Right cardiac atrium (tissue), 5 donors: Measurements from ENCODE around the gene OSGIN1. TPM values are rescaled to one million over a fixed set of nuclear protein-coding genes. Genes with fewer than 3 reads are reported as not detected.
"Not testable (repeated sequence)": the region's sequence is repeated elsewhere in the genome, so short reads cannot be mapped to it uniquely, and the experiment has no call there.

Source experiments
- ATAC-seq, 2 donors: fragments of 200-7000 bp; cut with Tn5 transposase; one replicate each; pipeline versions ENCODE4 v1.8.0 to v1.9.1; 2020; ENCODE audit warnings: moderate library complexity in 2 of 2, mild to moderate bottlenecking in 1 of 2
- DNase-seq, 3 donors: peaks; one replicate each; pipeline ENCODE4 v3.0.0-alpha.2; 2020
- H3K27ac ChIP-seq: one replicate; pipeline ENCODE4 v1.5.1; 2013; ENCODE audit warnings: mild to moderate bottlenecking, low read length, control low read depth, moderate library complexity
- H3K27me3 ChIP-seq: one replicate; pipeline ENCODE4 v1.6.1; 2013; ENCODE audit not compliant: control insufficient read depth, insufficient read depth
- H3K4me1 ChIP-seq: one replicate; pipeline ENCODE4 v1.6.1; 2013; ENCODE audit warnings: low read length; ENCODE audit not compliant: control insufficient read depth, insufficient read depth
- H3K4me3 ChIP-seq: one replicate; pipeline ENCODE4 v1.5.1; 2013; ENCODE audit warnings: low read length, control low read depth
- H3K9me3 ChIP-seq: one replicate; pipeline ENCODE4 v1.6.1; 2013; ENCODE audit warnings: low read length; ENCODE audit not compliant: control insufficient read depth
- WGBS: extraction: QIAGEN DNeasy Blood & Tissue Kit; methylation state at CpG from one replicate; pipeline ENCODE4 v1.1.7; 2013; 5-methylcytosine and 5-hydroxymethylcytosine counted together
- intact Hi-C, 4 donors: fragments of 100-400 bp; cut with DNase I; formaldehyde crosslinking; loops; one replicate each; pipeline versions ENCODE4 v1.11.0 to v1.14.0; 2022 to 2023
- polyA plus RNA-seq: library from polyadenylated mRNA; stranded (reverse); fragments of 200-250 nt; gene quantifications from one replicate; pipeline ENCODE4 v1.2.3, GENCODE V29; 2013
- total RNA-seq, 4 donors: library from RNA; stranded (reverse); fragmentation: NEBNext Ultra II Directional; extraction: Animal tissue kit (Norgen Biotek cat#: 25700); gene quantifications; one replicate each; pipeline ENCODE4 v1.2.1, GENCODE V29; 2021
- donor health status: healthy with polysubstance abuse.
- donor health status: DM: no; HTN: yes; CAD: no.
- donor health status: DM: no; HTN: no; CAD: no.
- donor health status: DM: no; HTN: yes; CAD: no; lungs with severe emphysema.
- donor health status: DM: yes; HTN: yes; CAD: no.

The OSGIN1 gene
- total and polyA plus RNA-seq, 5 donors = 2.4 to 6.8 (median 3.6) TPM

DNA sequence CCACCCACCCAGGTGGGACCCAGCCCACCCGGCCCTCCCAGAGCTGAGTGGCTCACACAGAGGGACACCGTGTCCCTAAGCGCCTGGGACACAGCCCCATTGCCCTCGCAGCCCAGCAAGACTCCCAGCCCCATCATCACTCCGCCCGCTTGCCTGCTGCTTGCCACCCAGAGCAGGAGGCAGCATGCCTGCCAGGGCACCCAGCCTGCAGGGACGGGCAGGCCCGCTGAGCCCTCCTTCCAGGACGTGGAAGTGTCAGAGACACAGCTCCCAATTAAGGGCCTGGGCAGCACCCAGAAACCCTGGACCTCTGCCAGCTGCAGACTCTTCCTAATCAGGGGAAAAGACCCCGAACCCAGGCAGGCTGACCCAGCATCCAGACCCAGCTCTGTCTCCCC, 17.2 kb upstream of the OSGIN1 start:
- peak in 2 of 3 donors; percentile 46 to 63 for DNase-seq
- 67% methylated on average over 10 of the region's 10 CpGs for whole genome bisulfite sequencing
- intact Hi-C loops = no loop called here
- Histone ChIP-seq H3K27ac (no peak overlapping the region), H3K27me3 (no peaks in the 10 kb centered on the region), H3K4me3 (no peak overlapping the region), H3K4me1 (no peaks in the 10 kb centered on the region), H3K9me3 (no peaks in the 10 kb centered on the region)
- no peak for ATAC-seq

DNA sequence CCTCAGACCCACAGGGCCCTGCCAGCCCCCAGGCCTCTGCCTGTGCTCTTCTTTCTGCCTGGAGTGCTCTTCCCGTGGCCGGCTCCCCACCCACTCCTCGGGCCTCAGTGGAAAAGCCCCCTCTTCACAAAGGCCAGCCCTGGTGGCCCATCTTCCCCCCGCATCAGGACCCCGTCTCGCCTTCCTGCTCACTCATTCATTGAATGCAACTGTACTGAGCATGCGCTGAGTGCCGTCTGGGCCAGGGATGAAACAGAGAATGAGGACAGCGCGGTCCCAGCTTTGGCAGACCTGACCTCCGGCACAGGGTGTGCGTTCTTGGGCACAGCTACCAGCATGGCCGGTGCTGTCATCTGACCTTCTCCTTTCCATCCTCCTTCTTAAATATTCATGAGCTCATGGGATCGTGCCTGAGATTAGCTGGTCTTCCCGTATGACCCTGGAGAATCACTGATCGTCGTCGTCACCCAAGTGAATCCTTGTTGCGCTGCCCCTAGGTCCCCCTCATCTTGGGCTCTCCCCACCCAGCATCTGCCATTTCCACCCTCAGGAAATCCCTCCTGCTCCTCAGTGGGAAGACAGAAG, 16.4 kb upstream of the OSGIN1 start:
- Histone ChIP-seq H3K27ac (no peak overlapping the region), H3K27me3 (no peaks in the 10 kb centered on the region), H3K4me3 (no peak overlapping the region), H3K4me1 (no peaks in the 10 kb centered on the region), H3K9me3 (no peaks in the 10 kb centered on the region)
- DNase-seq = peak in 2 of 3 donors; percentile 24 to 33
- no peak for ATAC-seq
- WGBS = 88% methylated on average over 19 of the region's 19 CpGs
- intact Hi-C loops = no loop called here

DNA sequence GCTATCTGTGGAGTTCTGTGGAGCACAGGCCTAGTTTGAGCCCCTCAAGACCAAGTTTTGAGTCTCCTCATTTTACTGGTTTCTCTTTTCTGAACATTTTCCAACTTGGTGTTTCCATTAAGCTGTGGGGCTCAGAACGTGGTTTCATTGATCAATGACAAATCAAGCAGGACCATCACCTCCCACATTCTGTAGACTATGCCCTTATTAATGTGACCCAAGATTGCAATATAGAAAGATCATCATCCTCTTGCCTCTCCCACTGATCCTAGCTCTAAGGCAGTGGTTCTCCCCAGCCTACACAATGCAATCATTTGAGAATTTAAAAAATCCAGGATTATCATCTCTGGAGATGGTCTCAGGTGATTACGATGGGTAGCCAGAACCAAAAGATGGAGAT, 15.8 kb upstream of the OSGIN1 start:
- no peak overlapping the region for H3K27ac ChIP-seq
- no peak overlapping the region for H3K4me3 ChIP-seq
- no peaks in the 10 kb centered on the region for H3K27me3 ChIP-seq
- intact Hi-C loops = no loop called here
- DNase-seq (no peak), ATAC-seq (no peak)
- H3K4me1 ChIP-seq = no peaks in the 10 kb centered on the region
- no peaks in the 10 kb centered on the region for H3K9me3 ChIP-seq
- WGBS = 98% methylated on average over 2 of the region's 2 CpGs

DNA sequence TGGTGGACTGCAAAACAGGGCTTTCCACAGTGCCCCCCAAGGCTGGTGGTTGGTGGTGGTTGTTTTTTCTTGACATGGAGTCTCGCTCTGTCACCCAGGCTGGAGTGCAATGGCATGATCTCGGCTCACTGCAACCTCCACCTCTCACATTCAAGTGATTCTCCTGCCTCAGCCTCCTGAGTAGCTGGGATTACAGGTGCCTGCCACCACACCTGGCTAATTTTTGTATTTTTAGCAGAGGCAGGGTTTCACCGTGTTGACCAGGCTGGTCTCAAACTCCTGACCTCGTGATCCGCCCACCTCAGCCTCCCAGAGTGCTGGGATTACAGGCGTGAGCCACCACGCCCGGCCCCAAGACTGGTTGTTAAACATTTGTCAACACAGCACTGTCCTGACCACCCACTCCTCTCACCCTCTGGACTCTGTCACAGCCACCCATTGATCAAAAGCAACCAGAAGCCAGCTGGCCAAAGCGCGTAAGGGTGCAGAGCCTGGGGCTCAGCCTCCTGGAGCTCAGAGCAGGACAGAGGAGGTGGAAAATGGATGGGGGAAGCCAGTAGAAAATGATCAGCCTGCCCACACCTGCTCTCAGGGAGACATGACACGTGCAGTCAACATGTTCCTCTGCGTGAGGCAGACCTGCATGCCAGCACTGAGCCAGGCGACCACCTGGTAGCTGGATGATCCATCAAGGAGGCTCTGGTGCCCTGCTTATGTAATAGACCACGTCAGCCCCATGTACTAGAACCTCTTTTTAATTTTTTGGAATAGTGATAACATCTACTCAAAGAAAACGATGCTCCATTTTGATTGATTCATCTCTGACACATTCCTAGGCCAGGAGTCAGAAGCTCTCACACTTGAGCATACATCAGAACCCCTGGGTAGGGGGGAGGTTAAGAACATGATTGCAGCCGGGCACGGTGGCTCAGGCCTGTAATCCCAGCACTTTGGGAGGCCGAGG, 14.8 kb upstream of the OSGIN1 start:
- DNase-seq (peak in 2 of 3 donors; percentile 7 to 19), ATAC-seq (no peak)

DNA sequence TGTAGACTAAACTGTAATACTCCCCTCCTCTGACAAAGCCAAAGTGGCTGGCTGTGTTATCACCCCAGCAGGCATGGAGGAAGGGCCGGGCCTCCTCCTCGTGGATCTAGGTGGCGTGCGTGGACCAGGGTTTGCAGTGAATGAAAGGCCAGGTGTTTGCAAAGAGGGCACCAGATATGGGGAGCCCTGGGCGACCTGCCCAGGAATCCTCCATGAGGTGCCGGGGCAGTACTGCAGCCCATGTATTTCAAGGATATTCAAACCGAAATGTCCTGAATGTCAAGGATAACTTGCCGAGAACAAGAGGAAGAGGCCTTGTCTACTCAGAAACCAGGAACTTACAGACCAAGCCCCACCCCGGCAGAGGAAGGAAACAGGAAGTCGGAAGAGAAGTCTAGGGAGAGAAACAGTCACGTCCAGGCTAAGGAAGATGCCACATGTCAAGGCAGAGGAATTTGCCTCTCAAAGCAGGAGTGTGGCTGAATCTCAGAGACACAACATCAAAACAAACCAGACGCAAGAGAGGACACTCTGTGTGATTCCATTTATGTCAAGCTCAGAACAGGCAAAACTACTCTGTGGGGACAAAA, 13.7 kb upstream of the OSGIN1 start:
- intact Hi-C loops = no loop called here
- Histone ChIP-seq H3K27ac (no peak overlapping the region), H3K9me3 (no peaks in the 10 kb centered on the region), H3K4me3 (no peak overlapping the region), H3K4me1 (no peaks in the 10 kb centered on the region), H3K27me3 (no peaks in the 10 kb centered on the region)
- no peak for ATAC-seq
- 62% methylated on average over 12 of the region's 12 CpGs for WGBS
- peak in 2 of 3 donors; percentile 36 to 55 for DNase-seq

More for the DNA sequence above, 14.8 kb upstream of the OSGIN1 start:
- H3K4me3 ChIP-seq = no peak overlapping the region
- no peaks in the 10 kb centered on the region for H3K4me1 ChIP-seq
- intact Hi-C loops = no loop called here
- 92% methylated on average over 18 of the region's 18 CpGs for WGBS
- no peaks in the 10 kb centered on the region for H3K9me3 ChIP-seq
- no peak overlapping the region for H3K27ac ChIP-seq
- no peaks in the 10 kb centered on the region for H3K27me3 ChIP-seq

DNA sequence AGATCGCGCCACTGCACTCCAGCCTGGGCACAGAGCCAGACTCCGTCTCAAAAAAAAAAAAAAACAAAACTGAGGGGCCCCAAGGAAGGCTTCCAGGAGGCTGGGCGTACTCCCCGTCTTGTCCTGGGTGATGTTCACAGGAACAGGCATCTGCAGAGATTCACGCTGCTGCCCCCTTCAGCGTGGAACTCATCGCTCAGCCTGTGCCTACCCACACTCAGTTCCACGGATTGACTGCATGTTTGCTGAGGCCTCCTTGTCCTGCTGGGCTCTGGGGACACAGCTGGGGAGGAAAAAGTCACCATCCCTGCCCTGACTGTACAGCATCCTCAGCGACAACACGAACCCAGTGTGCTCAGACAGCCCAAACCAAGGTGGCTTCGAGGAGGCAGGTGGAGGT, 12.9 kb upstream of the OSGIN1 start:
- H3K27ac ChIP-seq = no peak overlapping the region
- no peaks in the 10 kb centered on the region for H3K4me1 ChIP-seq
- H3K9me3 ChIP-seq = no peaks in the 10 kb centered on the region
- DNase-seq (peak in 2 of 3 donors; percentile 16 to 26), ATAC-seq (no peak)
- 64% methylated on average over 12 of the region's 12 CpGs for WGBS
- intact Hi-C loops = no loop called here
- H3K27me3 ChIP-seq = no peaks in the 10 kb centered on the region
- no peak overlapping the region for H3K4me3 ChIP-seq

DNA sequence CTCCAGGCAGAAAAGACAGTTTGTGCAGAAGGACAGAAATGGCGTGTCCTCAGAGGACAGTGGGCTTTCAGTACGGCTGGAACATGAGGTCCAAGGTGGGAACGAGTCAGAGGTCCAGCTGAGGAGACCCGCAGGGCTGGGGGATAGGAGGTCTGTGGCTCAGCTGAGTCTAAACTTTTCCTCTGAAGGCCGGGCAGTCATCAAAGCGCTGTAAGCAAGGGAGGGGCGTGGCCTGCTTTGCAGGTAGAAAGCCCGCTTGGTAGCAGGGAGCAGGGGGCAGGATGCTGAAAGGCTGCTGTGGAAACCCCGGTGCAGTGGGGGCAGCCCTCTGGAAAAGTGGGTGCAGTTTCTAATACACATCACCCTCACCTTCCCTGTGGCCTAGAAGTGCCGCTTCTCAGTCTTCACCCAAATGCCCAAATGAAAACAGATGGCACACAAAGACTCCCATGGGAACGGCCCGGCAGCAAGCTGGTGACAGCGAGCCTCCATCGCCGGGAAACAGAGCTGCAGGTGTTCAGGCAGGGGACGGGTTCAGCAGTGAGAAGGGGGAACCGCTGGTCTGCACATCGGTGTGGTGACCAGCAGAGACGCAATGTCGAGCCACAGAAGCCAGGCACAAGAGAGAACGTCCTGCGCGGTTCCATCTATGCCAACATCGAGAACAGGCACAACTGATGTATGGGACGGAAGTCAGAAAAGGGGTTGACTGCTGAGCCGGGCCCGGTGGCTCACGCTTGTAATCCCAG, 12.2 kb upstream of the OSGIN1 start:
- intact Hi-C loops = no loop called here
- ATAC-seq (no peak), DNase-seq (peak in 2 of 3 donors; percentile 32 to 48)
- H3K4me1 ChIP-seq = no peaks in the 10 kb centered on the region
- H3K9me3 ChIP-seq = no peaks in the 10 kb centered on the region
- no peak overlapping the region for H3K4me3 ChIP-seq
- WGBS = 84% methylated on average over 28 of the region's 28 CpGs
- H3K27me3 ChIP-seq = no peaks in the 10 kb centered on the region
- no peak overlapping the region for H3K27ac ChIP-seq

DNA sequence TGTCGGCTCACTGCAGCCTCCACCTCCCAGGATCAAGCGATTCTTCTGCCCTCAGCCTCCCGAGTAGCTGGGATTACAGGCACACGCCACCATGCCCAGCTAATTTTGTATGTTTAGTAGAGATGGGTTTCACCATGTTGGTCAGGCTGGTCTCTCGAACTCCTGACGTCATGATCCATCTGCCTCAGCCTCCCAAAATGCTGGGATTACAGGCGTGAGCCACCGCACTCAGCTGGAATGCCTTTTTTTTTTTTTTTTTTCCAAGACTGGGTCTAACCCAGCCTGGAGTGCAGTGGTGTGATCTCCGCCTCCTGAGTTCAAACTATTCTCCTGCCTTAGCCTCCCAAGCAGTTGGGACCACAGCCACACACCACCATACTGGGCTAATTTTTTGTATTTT, 11.5 kb upstream of the OSGIN1 start:
- H3K27ac ChIP-seq, H3K4me3 ChIP-seq, ATAC-seq, intact Hi-C loops, H3K27me3 ChIP-seq, H3K4me1 ChIP-seq, H3K9me3 ChIP-seq: not testable (repeated sequence)
- WGBS = 95% methylated on average over 9 of the region's 9 CpGs
- DNase-seq = peak in 1 of 3 donors; percentile 8

DNA sequence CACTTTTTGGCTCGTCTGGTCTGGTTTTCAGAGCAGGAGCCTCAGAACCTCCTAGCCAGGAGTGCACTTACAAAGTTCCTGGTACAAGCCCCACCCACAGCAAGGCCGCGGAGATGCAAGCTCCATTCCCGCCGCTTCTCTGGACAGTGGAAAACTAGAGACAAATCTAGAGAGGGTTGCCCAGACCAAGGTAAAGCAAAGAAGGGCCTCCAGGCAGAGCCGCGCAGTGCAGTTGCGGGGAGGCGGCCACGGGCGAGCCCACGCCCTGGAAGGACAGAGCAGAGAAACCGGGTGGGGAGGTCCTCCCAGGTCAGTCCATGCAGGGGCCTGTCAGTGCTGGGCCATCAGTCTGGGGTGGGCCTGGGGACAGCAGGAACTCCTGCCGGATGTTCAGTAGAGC, 11.0 kb upstream of the OSGIN1 start:
- no peaks in the 10 kb centered on the region for H3K27me3 ChIP-seq
- intact Hi-C loops = no loop called here
- H3K4me1 ChIP-seq = no peaks in the 10 kb centered on the region
- no peak overlapping the region for H3K27ac ChIP-seq
- 95% methylated on average over 14 of the region's 14 CpGs for WGBS
- DNase-seq = peak in 2 of 3 donors; percentile 16 to 19
- H3K9me3 ChIP-seq = no peaks in the 10 kb centered on the region
- H3K4me3 ChIP-seq = no peak overlapping the region
- ATAC-seq = no peak

DNA sequence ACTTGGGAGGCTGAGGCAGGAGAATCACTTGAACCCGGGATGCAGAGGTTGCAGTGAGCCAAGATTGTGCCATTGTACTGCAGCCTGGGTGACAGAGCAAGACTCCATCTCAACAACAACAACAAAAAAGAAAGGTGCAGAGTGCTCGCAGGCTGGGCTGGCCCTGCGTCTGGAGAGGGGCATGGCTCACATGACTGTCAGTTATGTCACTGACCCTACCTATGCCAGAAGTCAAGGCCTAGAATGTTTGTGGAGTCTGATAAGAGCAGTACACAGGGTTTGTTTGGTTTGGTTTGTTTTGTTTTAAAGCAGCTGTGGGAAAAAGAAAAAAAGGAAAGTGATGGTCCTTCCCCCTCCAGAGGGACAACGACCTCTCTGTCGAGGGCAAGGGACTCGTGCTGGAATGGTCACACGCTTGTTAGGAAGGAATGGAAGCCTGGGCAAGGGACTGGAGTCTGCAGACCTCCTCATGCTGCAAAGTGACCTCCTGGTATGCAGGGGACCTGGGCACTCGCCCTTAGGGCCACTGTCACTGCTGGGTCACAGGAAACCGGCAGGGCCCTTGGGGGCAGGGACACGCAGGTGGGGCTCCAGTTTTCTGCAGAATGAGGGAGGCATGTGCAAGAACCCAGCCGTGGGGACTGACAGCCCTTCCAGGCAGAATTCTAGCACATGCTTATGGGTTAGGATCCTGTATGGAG, 10.1 kb upstream of the OSGIN1 start:
- H3K4me3 ChIP-seq = no peak overlapping the region
- peak in 1 of 3 donors; percentile 14 for DNase-seq
- H3K9me3 ChIP-seq = no peaks in the 10 kb centered on the region
- intact Hi-C loops = no loop called here
- H3K27ac ChIP-seq = no peak overlapping the region
- H3K27me3 ChIP-seq = no peaks in the 10 kb centered on the region
- 63% methylated on average over 11 of the region's 11 CpGs for WGBS
- ATAC-seq = no peak
- no peaks in the 10 kb centered on the region for H3K4me1 ChIP-seq
